ENCODE results near the gene GOLGA6D.
"Not testable (repeated sequence)": the region's sequence is repeated elsewhere in the genome, so short reads cannot be mapped to it uniquely, and the experiment has no call there.

GOLGA6D gene

DNA sequence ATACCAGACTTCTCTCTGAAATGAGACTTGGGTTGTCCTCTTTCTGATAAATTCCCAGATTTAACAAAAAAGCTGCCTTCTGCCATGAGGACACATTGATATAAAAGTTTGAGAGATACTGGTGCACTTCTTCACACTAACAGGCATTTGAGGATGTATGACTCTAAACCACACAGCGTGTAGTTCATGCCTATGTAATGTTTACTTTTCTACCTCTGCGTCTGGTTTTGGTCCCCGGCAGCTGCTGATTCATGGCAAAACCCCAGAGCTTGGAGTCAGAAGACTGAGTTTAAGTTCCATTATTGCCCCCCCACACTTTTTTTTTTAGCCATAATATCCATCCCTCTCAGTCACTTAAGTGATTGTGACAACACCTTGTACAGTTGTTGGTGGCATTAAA is 1.5 kb downstream of the GOLGA6D start:
- not testable (repeated sequence) for DNase-seq

DNA sequence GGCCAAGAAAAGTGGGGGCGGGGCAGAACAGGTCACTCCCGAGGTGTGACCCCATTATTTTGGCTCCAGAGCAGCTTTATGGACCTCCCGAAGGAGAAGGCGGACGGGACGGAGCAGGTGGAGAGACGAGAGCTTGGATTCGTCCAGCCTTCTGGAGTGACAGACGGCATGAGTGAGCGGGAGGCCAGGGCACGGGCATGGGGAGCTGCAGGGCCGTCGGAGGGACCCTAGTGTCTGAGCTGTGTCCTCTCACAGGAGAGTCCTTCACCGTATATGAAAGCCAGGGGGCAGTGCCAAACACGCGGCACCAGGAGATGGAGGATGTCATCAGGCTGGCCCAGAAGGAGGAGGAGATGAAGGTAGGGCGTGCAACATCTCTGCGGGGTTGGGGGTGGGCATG is 11.0 kb downstream of the GOLGA6D start:
- not testable (repeated sequence) for DNase-seq

DNA sequence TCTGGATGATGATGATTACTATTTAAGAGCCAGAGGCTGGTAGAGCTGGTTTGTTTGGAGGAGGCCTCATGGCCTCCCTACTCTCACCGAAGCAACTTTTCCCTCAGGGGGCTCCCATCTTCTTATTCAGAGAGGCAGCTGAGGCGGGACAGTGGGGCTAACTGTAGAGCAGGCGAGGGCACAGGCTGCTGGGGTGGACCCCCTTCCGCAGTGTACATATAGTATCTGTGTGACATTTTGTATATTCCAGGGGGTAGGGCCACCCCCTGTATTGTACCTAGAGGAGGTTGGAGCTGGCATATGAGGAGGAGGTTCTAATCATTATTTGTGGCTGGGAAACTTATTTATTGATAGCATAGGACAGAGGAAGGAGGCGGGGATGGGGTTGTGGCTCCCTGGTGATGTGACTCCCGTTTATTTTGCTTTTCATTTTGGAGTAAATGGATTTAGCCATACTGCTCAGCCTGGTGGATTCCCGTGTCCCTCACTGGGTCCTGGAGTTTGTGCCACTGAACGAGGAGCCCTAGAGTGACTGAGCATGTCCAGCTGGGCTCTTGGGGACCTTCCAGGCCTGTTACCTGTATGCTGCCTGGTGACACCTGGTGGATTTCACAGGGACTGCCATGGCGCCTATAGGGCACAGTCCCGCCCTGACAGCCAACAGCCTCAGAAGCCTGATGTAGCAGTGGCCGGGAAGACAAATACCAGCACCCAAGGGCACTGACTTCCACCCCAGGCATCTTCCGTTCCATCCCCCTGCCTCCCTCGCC is 16.1 kb downstream of the GOLGA6D start:
- DNase-seq, result not testable (repeated sequence)

DNA sequence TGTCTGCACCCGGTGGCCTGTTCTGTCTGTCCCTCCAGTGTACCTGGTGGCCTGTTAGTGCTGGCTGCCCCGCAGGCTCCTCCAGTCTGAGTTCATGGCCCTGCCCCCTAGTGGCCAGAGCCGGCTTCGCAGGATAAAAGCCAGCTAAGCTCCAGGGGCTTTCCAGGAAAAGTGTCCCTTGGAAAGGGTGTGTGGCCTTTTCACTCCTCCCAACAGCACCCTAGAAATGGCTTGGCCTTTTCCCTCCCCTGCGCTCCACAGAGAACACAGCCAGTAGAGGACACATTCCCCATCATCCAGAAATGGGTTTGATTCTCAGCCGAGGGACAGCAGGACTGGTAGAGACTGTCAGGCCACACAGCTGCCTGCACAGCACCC is 16.7 kb downstream of the GOLGA6D start:
- not testable (repeated sequence) for DNase-seq

DNA sequence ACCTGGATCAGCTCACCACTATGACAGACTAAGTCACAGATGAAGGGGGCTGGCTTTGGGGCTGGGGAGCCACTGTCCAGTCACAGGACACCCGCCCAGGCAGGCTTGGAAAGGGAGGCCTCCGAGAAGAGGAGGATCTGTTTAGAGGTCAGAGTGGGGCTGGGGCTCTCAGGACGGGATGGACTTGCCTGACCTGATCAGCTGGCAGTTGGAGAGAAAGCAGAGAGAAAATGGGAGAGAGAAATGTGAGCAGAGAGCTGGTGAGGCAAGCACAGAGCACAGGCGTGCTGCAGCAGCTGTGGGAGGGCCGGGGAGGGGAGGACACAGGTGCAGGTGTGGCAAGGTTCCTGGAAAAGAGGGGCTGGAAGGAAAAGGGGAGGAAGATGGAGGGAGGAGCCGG is 17.4 kb downstream of the GOLGA6D start:
- DNase-seq, result not testable (repeated sequence)

DNA sequence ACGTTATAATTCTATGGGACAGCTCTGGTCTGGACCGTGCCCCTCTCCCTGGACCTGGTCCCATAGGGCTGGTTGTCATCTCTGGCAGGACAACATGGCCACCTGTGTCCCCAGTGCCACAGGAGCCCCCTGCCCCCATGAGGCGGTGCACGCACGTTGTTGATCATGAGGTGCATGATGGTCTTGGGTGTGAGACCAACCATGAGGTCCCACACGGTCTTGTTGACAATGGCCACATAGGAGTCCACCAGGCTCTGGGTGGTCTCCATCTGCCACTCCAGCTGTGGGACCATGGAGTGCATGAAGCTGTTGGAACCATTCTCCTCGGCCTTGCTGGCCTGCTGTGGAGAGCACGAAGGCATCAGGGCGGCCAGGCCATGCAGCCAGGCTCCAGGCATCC is 19.7 kb downstream of the GOLGA6D start:
- no peak for DNase-seq

DNA sequence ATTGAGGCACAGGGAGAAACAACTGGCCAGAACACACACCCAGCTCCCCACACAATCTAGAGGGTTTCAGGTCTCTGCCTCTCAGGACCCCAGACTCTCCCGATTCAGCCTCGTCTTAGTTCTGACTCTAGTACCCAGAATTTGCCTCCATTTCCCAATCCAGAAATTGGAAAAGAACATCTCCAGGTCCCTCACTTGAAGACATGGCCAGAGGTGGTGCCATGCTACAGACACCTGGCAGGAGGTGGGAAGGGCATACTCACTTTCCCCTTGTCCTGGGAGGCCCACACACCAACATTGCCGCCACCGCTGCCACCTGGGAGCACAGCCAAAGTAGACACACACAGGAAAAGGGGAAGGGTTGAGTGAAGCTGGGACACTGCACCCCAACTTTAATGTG is 20.1 kb downstream of the GOLGA6D start:
- not testable (repeated sequence) for DNase-seq

DNA sequence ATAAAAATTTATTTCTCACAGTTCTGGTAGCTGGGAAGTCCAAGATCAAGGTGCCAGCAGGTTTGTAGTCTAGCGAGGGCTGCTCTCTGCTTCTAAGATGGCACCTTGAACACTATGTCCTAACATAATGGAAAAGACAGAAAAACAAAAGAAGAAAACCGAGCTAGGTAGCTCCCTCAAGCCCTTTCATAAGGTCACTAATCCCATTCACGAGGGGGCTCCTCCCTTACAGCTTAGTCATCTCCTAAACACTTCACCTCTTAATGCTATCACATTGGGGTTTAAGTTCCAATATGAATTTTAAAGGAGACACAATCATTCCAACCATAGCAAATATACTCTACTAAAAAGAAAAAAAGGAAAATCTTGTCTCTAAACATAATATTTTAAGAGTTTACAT is 23.6 kb downstream of the GOLGA6D start:
- no peak for DNase-seq

DNA sequence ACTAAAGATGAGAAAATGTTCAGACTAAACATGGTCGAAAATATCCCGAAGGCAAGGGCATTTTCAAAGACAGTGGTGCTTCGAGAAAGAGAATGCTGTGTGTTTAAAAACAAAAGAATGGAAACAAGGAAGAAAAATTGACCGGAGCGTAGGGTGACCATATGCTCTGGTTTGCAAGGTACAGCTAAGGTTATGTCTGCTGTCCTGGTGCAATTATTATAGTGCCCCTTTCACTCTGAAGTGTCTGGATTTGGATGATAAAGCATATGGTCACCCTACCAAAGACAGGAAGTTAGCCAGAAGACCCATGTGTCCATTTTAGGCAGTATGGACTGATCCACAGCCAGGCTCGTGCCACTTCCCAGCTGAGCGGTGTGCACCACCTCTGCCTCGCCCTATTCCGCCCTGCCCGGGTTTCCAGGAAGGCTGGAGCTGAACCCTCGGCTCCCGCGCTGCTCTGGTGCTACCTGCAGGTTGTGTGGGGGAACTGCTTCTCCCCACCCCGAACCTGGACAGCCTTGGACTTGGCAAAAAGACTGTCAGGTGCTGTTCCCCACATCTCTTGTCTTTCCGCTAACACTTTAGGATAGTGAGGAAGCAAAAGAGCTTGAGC is 25.2 kb downstream of the GOLGA6D start:
- no peak for DNase-seq

DNA sequence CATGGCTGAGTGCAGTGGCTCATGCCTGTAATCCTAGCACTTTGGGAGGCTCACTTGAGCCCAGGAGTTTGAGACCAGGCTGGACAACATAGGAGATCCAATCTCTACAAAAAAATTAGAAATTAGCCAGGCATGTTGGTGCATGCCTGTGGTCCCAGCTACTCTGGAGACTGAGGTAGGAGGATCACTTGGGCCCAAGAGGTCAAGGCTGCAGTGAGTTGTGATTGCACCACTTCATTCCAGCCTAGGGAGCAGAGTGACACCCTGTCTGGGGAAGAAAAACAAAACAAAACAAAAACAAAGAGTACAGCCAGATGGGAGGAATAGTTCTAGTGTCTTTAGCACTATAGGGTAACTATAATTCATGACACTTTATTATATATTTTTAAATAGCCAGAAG is 27.1 kb downstream of the GOLGA6D start:
- DNase-seq, result no peak

DNA sequence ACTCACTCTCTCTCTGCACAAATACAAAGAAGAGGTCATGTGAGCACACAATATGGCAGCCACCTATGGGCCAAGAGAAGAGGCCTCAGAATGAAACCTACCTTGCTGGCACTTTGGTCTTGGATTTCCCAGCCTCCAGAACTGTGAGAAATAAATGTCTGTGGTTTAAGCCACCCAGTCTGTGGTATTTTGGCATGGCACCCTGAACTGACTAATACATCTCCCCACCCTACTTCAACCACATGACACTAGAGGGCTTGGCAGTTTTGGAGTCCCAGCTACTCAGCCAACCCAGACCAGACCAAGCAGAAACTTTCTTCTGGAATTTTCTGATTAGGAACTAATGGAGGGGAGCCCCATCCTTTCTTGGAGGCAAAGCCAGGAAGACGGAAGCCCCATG is 29.9 kb downstream of the GOLGA6D start:
- DNase-seq, result not testable (repeated sequence)

DNA sequence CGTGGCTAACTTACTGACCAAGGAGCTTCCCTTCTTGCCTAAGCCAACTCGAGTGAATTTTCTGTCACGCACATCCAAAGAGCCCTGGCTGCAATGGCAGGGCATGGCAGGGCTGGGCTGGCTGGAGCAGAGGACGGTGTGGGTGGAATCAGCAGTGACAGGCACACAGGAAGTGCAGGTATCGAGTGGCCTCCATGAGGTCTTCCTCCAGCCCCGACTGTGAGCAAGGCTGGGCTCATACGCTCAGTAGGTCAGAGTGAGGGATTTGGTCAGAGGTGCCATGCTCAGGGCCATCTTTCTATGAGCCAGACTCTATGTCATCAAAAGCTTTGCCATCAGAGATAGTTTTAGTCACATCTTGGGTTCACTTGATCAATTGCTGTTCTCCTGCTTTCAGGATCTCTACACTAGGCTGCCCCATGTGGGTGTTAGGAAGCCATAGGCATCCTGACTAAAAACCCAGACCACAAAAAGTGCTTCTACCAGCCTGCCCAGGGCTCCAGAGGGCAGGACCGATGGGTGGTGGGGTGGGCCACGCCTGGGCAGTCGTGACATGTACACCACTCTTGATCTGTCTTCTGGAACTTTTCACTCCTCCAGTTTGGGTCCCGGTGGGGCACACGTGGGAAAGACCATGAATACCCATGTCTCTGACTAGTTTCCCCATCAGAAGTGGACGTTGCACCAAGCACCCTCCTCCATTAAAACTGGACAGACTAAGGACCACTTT is 30.6 kb downstream of the GOLGA6D start:
- no peak for DNase-seq

DNA sequence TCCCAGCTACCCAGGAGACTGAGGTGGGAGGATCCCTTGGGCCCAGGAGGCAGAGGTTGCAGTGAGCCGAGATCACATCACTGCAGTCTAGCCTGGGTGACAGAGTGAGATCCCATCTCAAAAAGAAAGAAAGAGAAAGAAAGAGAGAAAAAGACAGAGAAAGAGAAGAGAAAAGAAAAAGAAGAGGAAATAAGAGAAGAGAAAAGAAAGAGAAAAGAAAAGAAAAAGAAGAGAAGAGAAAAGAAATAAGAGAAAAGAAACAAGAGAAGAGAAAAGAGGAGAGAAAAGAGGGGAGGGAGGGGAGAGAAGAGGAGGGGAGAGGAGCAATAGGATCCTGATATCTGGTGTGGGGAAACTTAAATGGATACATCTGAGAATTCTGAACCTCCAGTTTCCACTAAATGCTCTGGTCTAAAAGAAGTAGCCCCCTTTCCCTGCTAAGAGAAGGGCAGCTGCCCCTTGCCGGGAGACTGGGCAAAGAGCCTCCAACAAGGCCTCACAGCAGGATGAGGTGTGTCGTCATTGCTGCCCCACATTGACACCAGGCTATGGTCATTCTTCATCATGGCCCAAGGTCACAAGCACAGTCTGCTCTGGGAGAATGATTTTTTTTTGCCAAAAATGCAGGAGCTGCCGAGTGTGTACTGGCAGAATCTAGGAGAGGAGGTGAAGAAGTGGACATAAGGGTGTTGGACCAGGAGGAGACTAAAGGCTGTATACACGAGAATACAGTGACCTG is 32.1 kb downstream of the GOLGA6D start:
- no peak for DNase-seq

DNA sequence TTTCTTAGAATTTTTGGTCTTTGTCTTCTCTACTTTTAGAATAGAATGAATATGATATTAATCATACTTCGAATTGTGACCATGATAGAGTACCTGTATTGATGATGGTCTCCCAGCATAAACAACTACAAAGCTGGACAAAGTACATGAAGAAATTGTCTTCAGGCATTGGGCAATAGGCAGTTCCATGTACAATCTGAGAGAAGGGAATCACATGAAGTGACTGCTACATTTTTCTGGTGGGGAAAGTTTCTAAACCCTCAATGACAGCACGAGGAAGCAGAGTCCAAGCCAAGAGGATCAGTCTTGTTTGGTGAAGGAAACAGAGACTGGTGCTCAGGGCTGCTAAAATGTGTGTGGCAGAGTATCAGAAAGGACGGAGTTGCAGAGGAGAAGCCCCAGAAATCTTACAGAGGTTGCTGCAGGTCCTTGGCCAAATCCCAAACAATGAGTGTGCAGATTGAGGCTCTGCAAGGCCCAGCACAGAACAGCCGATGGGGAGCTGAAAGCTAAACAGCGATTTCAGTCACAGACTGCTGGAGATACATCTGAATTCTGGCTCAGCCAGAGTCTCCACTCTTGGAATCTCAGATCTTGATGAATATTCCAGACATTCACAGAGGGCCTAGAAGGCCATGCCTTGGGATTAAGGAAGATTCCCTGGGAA is 36.7 kb downstream of the GOLGA6D start:
- not testable (repeated sequence) for DNase-seq

DNA sequence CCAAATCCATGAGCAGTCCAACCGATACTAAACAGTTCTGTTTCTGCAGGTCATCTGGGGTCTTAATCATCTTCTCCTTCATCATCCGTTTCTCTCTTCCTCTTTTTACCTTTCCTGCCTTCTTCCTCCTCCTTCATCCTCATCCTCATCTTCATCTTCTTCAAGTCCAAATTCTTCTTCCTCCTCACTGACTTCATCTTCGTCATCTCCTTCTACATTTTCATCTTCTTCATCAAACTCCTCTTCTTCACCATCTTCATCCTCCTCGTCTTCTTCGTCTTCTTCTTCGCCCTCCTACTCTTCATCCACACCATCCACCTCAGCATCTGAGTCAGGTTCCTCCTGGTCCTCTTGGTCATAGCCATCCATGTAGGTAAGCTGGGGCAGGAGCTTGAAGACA is 39.1 kb downstream of the GOLGA6D start:
- DNase-seq, result no peak

DNA sequence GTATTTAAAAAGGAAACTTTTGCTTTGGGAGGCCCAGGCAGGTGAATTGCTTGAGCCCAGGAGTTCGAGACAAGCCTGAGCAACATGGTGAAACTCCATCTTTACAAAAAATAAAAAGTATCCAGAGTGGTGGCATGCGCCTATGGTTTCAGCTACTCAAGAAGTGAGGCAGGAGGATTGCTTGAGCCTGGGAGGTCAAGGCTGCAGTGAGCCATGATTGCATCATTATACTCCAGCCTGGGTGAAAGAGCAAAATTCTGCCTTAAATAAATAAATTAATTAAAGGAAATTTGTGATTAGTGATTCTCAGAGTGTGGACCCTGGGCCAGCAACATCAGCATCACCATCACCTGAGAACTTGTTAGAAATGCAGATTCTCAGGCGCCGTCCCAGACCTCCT is 43.3 kb downstream of the GOLGA6D start:
- DNase-seq, result no peak

DNA sequence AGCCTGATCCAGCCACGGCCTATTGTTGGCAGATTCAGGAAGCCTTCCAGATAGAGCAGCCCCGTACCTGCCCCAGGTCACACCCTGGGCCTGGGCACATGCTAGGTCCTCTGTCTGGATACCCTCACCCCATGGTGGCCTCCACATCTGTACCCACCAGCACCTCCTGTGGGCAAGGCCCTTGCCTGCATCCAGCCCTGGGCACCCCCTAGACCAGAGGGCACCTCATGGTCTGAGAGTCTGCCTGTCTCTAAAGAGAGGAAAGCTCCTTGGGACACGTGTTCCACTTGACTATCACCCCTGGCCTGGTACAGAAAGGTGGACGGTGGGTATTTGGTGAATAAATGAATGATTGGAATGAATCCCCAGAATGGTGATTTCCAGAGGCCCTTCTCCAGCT is 44.4 kb downstream of the GOLGA6D start:
- no peak for DNase-seq

DNA sequence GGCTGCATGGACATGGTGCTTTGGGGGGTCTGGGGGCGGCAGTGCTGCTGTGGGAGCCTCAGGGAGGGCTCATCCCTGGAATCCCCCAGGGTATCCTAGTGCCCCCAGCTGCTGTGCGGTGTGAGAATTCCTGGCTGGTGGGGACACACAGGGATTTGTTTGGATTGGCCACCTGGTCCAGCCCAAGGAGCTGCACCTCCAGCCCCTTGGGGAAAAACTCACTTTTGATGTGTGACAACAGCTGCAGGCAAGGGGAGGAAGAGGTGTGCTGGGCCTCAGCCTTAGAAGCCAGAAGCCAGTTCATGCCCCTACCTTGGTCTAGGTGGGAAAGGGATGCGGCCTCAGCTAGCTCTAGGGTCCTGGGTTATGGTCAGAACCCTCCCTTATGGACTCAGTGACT is 44.9 kb downstream of the GOLGA6D start:
- DNase-seq, result no peak

DNA sequence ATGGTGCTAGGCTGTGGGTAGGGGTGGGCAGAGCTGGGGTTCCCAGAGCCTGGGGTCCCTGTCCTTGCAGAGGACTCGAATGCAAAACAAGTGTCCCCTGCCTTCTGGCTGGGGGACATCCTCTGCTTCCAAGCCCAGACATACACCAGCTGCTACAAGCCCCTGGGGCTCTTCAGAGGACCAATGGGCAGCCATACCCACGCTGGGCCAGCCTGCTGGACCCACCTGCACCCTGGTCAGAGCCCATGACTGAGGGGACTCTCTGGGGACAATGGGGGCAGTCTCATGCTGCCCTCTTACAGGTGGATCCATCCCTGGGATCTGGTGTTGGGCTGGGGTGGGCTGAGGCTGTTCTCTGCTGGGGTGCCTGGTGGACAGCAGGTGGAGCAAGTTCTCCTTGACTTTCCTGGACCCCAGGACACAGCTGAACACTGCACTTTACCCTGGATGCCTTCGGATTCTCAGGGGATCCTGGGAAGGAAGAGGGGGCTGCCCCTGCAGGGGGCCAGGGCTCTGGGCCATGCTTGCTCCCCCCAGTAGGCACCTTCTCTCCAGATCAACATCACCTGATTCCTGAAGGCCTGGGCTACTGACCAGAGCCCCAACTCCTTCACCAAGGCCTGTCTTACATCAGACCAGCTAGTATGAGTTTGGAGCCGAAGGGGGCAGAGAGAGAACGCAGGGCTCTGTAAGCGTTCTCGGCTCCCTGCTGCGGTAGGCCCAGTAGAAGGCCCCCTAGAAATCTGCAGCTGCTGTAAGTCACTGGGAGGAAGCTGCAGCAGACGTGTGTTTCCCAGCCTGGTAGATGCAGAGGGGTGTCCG is 46.1 kb downstream of the GOLGA6D start:
- DNase-seq, result no peak

DNA sequence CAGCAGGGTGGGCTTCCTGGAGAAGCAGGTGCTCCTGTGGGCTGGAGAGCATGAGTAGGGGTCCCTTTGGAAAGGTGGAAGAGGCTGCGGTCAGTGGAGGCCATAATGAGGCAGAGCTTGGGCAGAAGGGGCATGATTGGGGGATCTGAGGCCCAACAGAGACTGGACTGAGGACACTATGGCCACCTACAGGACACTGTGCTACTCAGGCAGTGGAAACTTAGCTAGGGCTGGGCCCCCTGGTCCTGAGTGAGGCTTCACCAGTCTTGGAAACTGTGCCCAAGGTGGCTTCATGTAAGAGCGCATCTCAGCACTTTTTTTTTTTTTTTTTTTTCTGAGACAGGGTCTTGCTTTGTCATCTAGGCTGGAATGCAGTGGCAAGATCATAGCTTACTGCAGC is 46.9 kb downstream of the GOLGA6D start:
- no peak for DNase-seq

DNA sequence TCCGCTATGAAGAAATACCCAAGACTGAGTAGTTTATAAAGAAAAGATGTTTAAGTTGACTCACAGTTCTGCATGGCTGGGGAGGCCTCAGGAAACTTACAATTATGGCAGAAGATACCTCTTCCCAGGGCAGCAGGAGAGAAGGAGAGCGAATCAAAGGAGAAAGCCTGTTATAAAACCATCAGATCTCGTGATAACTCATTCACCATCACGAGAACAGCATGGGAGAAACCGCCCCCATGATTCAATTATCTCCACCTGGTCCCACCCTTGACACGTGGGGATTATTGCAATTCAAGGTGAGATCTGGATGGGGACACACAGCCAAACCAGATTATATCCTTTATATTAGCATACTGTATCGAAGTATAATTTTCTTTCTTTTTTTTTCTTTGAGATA is 49.5 kb downstream of the GOLGA6D start:
- DNase-seq, result not testable (repeated sequence)
